ENCODE data around the gene AVPI1. TPM values are rescaled to one million over a fixed set of nuclear protein-coding genes. Genes with fewer than 3 reads are reported as not detected.
A peak's percentile ranks its signal among the peaks of the same experiment; 100 is the strongest.
"Not testable (repeated sequence)": the region's sequence is repeated elsewhere in the genome, so short reads cannot be mapped to it uniquely, and the experiment has no call there.

The AVPI1 gene
- polyA plus RNA-seq, 3 donors: 3.7 to 8.6 (median 4.3) TPM

- no peak for DNase-seq (ENCODE audit: extremely low read depth in 1 of 11, low read depth in 9 of 11, low spot score in 4 of 11)
Measured at GRCh38 chr10:97687785-97688781, 1.0 kb upstream of the AVPI1 start.

GRCh38 chr10:97686301-97686961 is 610 bp downstream of the AVPI1 start:
- no peak for DNase-seq (ENCODE audit: extremely low read depth in 1 of 11, low read depth in 9 of 11, low spot score in 4 of 11)

GRCh38 chr10:97685395-97685958 is 1.6 kb downstream of the AVPI1 start:
- DNase-seq (ENCODE audit: extremely low read depth in 1 of 11, low read depth in 9 of 11, low spot score in 4 of 11): no peak

- no peak for DNase-seq (ENCODE audit: extremely low read depth in 1 of 11, low read depth in 9 of 11, low spot score in 4 of 11)
Measured at GRCh38 chr10:97684866-97685394, 2.1 kb downstream of the AVPI1 start.

GRCh38 chr10:97684368-97684713 is 2.7 kb downstream of the AVPI1 start:
- not testable (repeated sequence) for DNase-seq (ENCODE audit: extremely low read depth in 1 of 11, low read depth in 9 of 11, low spot score in 4 of 11)

- DNase-seq (ENCODE audit: extremely low read depth in 1 of 11, low read depth in 9 of 11, low spot score in 4 of 11): no peak
Measured at GRCh38 chr10:97683556-97684367, 3.3 kb downstream of the AVPI1 start.

GRCh38 chr10:97682042-97682441 is 5.0 kb downstream of the AVPI1 start:
- no peak for DNase-seq (ENCODE audit: extremely low read depth in 1 of 11, low read depth in 9 of 11, low spot score in 4 of 11)

GRCh38 chr10:97679594-97679993 is 7.4 kb downstream of the AVPI1 start:
- no peak for DNase-seq (ENCODE audit: extremely low read depth in 1 of 11, low read depth in 9 of 11, low spot score in 4 of 11)

- DNase-seq (ENCODE audit: extremely low read depth in 1 of 11, low read depth in 9 of 11, low spot score in 4 of 11): peak in 2 of 11 donors; percentile 33 to 45
Measured at GRCh38 chr10:97676770-97677581, 10.1 kb downstream of the AVPI1 start.

- DNase-seq (ENCODE audit: extremely low read depth in 1 of 11, low read depth in 9 of 11, low spot score in 4 of 11): no peak
Measured at GRCh38 chr10:97675222-97675621, 11.8 kb downstream of the AVPI1 start.

GRCh38 chr10:97673736-97674525 is 13.1 kb downstream of the AVPI1 start:
- no peak for DNase-seq (ENCODE audit: extremely low read depth in 1 of 11, low read depth in 9 of 11, low spot score in 4 of 11)

- no peak for DNase-seq (ENCODE audit: extremely low read depth in 1 of 11, low read depth in 9 of 11, low spot score in 4 of 11)
Measured at GRCh38 chr10:97669571-97669970, 17.5 kb downstream of the AVPI1 start.

GRCh38 chr10:97667463-97667862 is 19.6 kb downstream of the AVPI1 start:
- no peak for DNase-seq (ENCODE audit: extremely low read depth in 1 of 11, low read depth in 9 of 11, low spot score in 4 of 11)

GRCh38 chr10:97666992-97667391 is 20.0 kb downstream of the AVPI1 start:
- DNase-seq (ENCODE audit: extremely low read depth in 1 of 11, low read depth in 9 of 11, low spot score in 4 of 11): no peak

- no peak for DNase-seq (ENCODE audit: extremely low read depth in 1 of 11, low read depth in 9 of 11, low spot score in 4 of 11)
Measured at GRCh38 chr10:97664282-97664850, 22.7 kb downstream of the AVPI1 start.

- no peak for DNase-seq (ENCODE audit: extremely low read depth in 1 of 11, low read depth in 9 of 11, low spot score in 4 of 11)
Measured at GRCh38 chr10:97659589-97659988, 27.5 kb downstream of the AVPI1 start.

- no peak for DNase-seq (ENCODE audit: extremely low read depth in 1 of 11, low read depth in 9 of 11, low spot score in 4 of 11)
Measured at GRCh38 chr10:97656777-97657176, 30.3 kb downstream of the AVPI1 start.
